Activated CD4-positive, alpha-beta T cell treated with anti-CD3 and anti-CD28 coated beads, Interleukin-2, amount 10 ng/mL, durations not matched to agents 7 days and 5 days (primary cell): ENCODE data around the gene RECQL5. TPM values are rescaled to one million over a fixed set of nuclear protein-coding genes. Genes with fewer than 3 reads are reported as not detected.

ENCODE experiments used
- CTCF ChIA-PET: fragments of 350-600 bp; sonication (Branson Sonifier 250); formaldehyde crosslinking; loops from one replicate; lab custom pipeline; 2021; ENCODE audit warnings: antibody characterized with exemption; lab: Charles Lee
- POLR2A ChIA-PET: fragments of 350-600 bp; sonication (Branson Sonifier 250); formaldehyde crosslinking; loops from one replicate; lab custom pipeline; 2021; ENCODE audit warnings: antibody characterized with exemption; lab: Charles Lee
- DNase-seq: peaks from one replicate; pipeline ENCODE4 v3.0.0-alpha.2; 2020
- H3K27ac Mint-ChIP-seq: one replicate; pipeline ENCODE4 v1.8.0; 2021; ENCODE audit warnings: mild to moderate bottlenecking, moderate library complexity, mixed read lengths
- H3K27me3 Mint-ChIP-seq: one replicate; pipeline ENCODE4 v1.8.0; 2021; ENCODE audit warnings: mixed read lengths
- H3K36me3 Mint-ChIP-seq: one replicate; pipeline ENCODE4 v1.8.0; 2021; ENCODE audit warnings: low read depth, mixed read lengths
- H3K4me1 Mint-ChIP-seq: one replicate; pipeline ENCODE4 v1.8.0; 2021; ENCODE audit warnings: mixed read lengths
- H3K4me3 Mint-ChIP-seq: one replicate; pipeline ENCODE4 v1.8.0; 2021; ENCODE audit warnings: mild to moderate bottlenecking, moderate library complexity, mixed read lengths
- H3K9me3 Mint-ChIP-seq: one replicate; pipeline ENCODE4 v1.8.0; 2021; ENCODE audit warnings: mixed read lengths
- total RNA-seq, 2 experiments: library from RNA; stranded (reverse); gene quantifications; one replicate each; pipeline ENCODE4 v1.2.3, GENCODE V29; 2021

The RECQL5 gene
- total RNA-seq, 2 experiments from 2014 or later, result 44.7 to 47.1 TPM

DNA sequence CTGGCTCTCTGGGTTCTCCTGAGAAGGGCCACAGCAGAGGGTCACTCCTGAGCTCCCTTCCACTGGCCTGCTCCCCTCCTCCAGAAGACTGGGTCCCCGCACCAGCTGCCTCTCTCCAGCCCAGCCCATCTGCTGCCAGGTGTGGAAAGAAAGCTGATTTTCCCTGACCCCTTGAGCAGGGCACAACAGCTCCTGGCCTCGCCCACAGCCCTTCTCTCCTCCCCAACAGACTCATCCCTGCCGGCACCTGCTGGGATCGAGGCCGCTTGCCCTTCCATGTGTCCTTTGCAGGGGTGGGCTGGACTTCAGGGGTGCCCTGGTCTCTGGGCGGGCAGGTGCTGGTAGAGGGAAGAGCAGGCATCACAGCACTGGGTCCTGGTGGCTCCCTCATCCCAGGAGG, 38.5 kb downstream of the RECQL5 start:
- H3K27ac Mint-ChIP-seq, result no peak overlapping the region
- DNase-seq, result no peak
- no peaks in the 10 kb centered on the region for H3K9me3 Mint-ChIP-seq
- H3K4me3 Mint-ChIP-seq, result no peak overlapping the region
- POLR2A ChIA-PET, result no interaction called here
- CTCF ChIA-PET, result interaction anchor here (3.3 to 7.6 kb wide), 2 partner anchors 120 to 125 kb away, joined by 17 to 82 read pairs; no protein-coding TSS in a partner anchor
- H3K4me1 Mint-ChIP-seq, result no peaks in the 10 kb centered on the region
- H3K27me3 Mint-ChIP-seq, result no peaks in the 10 kb centered on the region
- H3K36me3 Mint-ChIP-seq, result no peaks in the 10 kb centered on the region

DNA sequence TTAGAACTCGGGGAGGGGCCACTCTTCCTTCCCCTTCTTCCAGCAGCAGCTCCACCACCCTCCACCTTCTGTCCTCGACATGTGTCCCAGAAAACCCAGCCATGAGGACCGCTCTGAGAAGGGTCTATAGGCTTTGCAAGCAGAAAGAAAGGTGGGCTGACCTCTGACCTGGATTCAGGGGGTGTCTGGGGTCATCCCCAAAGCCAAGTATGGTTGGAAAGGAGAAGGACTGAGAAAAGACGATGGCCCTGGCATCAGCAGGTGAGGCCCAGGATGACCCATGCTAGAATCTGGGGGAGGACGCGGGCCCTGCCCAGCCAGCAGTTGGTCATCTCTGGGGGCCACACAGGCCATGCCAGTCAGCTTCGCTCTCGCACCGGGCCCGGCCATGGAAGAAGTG, 39.9 kb downstream of the RECQL5 start:
- Mint-ChIP-seq H3K9me3 (no peaks in the 10 kb centered on the region), H3K36me3 (no peaks in the 10 kb centered on the region), H3K4me1 (no peaks in the 10 kb centered on the region), H3K4me3 (no peak overlapping the region), H3K27me3 (no peaks in the 10 kb centered on the region), H3K27ac (no peak overlapping the region)
- CTCF ChIA-PET, result interaction anchor here (0.6 to 1.1 kb wide), 3 partner anchors 22 to 127 kb away, joined by 3 read pairs; no protein-coding TSS in a partner anchor
- DNase-seq, result no peak
- POLR2A ChIA-PET, result no interaction called here

DNA sequence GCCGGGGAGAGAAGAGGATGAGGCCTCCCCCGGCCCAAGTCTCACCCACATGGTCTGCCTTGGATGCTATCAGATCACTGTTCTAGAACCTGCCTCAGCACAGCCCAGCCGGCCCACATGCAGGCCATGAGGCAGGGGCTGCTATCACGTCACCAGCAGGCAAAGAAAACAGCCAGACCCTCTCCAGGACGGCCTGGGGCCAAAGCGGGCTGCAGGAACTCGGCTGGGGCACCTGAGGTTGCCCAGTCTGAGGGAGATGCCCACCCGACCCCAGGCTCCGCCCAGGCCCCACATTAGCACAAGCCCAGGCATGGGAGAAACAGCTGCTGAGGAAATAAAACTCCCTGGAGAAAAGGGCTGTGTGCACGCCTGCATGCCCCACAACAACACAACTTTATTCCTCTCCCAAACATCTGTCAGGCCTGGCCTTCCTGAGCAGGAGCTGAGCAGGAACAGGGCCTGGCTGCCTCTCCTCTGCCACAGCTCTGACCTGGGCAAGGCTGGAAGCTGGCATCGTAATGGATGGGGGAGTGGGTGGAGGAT, 40.4 kb downstream of the RECQL5 start:
- Mint-ChIP-seq H3K27ac (no peak overlapping the region), H3K36me3 (no peaks in the 10 kb centered on the region)
- POLR2A ChIA-PET, result no interaction called here

DNA sequence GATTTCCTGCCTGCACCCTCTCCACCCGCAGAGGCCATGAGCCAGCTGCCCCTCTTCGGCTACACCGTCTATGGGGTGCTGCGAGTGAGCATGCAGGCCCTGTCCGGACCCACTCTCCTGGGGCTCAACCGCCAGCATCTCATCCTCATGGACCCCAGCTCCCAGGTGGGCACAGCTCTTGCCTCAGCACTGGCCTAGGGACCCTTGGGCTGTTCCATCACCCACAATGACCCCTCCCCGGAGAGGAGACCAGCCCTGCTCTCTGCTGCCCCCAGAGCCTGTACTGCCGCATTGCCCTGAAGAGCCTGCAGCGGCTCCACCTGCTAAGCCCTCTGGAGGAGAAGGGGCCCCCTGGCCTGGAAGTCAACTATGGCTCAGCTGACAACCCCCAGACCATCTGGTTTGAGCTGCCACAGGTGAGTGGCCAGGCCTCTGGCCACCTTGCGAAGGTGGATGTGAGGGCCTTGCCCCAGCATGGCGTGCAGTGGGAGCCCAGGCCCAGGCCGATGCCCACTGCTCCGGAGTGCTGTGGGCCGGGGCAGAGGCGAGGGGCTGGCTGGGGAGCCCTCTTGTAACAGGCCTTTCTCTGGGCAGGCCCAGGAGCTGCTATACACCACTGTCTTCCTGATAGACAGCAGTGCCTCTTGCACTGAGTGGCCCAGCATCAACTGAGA, 41.0 kb downstream of the RECQL5 start:
- POLR2A ChIA-PET, result no interaction called here
- DNase-seq, result peak; percentile 33
- CTCF ChIA-PET, result interaction anchor here (0.6 to 2.2 kb wide), 10 partner anchors 11 to 289 kb away, joined by 3 to 9 read pairs (median 3); a partner anchor contains a TSS
- no peaks in the 10 kb centered on the region for H3K27me3 Mint-ChIP-seq
- H3K27ac Mint-ChIP-seq, result no peak overlapping the region
- no peaks in the 10 kb centered on the region for H3K36me3 Mint-ChIP-seq
- H3K9me3 Mint-ChIP-seq, result no peaks in the 10 kb centered on the region
- H3K4me3 Mint-ChIP-seq, result no peak overlapping the region
- no peaks in the 10 kb centered on the region for H3K4me1 Mint-ChIP-seq

More for the DNA sequence above, 40.4 kb downstream of the RECQL5 start:
- Mint-ChIP-seq H3K4me1 (no peaks in the 10 kb centered on the region), H3K27me3 (no peaks in the 10 kb centered on the region), H3K4me3 (no peak overlapping the region), H3K9me3 (no peaks in the 10 kb centered on the region)
- DNase-seq, result no peak
- CTCF ChIA-PET, result interaction anchor here (0.7 to 1.8 kb wide), 4 partner anchors 27 to 127 kb away, joined by 3 to 9 read pairs (median 3); no protein-coding TSS in a partner anchor

DNA sequence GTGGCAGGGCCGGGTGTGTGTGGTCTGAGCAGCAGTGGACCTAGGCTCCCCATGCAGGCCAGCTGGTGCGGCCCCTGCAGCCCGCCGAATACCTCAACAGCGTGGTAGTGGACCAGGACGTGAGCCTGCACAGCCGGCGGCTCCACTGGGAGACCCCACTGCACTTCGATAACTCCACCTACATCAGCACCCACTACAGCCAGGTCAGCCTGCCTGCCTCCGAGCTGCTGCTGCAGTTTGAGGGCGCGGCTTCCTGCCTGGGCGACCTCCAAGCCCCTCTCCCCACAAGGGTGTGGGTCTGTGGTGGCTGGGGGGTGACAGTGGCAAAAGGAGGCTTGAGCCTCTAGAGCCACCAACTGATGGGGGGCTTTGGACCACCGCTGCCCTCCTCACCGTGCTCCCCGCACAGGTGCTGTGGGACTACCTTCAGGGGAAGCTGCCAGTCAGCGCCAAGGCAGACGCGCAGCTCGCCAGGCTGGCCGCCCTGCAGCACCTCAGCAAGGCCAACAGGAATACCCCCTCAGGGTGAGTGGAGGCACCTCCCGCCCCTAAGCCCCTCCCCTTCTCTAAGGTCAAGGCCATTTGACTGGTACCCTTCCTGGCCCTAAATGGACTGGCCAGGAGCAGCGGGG, 42.1 kb downstream of the RECQL5 start:
- POLR2A ChIA-PET, result no interaction called here
- no peaks in the 10 kb centered on the region for H3K9me3 Mint-ChIP-seq
- DNase-seq, result no peak
- H3K4me1 Mint-ChIP-seq, result no peaks in the 10 kb centered on the region
- no peaks in the 10 kb centered on the region for H3K27me3 Mint-ChIP-seq
- CTCF ChIA-PET, result interaction anchor here (0.9 to 2.2 kb wide), 7 partner anchors 10 to 129 kb away, joined by 3 to 9 read pairs (median 3); a partner anchor contains a TSS
- no peak overlapping the region for H3K27ac Mint-ChIP-seq
- no peak overlapping the region for H3K4me3 Mint-ChIP-seq
- H3K36me3 Mint-ChIP-seq, result no peaks in the 10 kb centered on the region

DNA sequence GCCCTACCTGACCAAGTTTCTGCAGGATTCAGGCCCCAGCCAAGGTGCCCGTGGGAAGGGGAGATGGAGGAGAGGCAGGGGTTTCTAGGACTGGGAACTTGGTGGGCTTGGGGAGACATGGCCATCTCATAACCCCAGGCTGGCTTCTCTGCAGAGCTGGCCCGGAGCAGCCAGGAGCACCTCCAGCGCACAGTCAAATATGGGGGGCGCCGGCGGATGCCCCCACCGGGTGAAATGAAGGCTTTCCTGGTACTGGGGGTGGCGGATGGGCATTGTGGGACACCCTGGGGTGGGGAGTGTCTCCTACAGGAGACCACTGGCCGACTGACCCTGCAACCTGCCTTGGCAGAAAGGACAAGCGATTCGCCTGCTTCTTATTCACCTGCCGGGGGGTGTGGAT, 42.9 kb downstream of the RECQL5 start:
- Mint-ChIP-seq H3K36me3 (no peaks in the 10 kb centered on the region), H3K27ac (no peak overlapping the region), H3K27me3 (no peaks in the 10 kb centered on the region), H3K4me3 (no peak overlapping the region), H3K4me1 (no peaks in the 10 kb centered on the region), H3K9me3 (no peaks in the 10 kb centered on the region)
- CTCF ChIA-PET, result interaction anchor here (1.5 to 2.2 kb wide), 3 partner anchors 10 to 126 kb away, joined by 3 to 9 read pairs (median 4); no protein-coding TSS in a partner anchor
- POLR2A ChIA-PET, result no interaction called here
- no peak for DNase-seq

DNA sequence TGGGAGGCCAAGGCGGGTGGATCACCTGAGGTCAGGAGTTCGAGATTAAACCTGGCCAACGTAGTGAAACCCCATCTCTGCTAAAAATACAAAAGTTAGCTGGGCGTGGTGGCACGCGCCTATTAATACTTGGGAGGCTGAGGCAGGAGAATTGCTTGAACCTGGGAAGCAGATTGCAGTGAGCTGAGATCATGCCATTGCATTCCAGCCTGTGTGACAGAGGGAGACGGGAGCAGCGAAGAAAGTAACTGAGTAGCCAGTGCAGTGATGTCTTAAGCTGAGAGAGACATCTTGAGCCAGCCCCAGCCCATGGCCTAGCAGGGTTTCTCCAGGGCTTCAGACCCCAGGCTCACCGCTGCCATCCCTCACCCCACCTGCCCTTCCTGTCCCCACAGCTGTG, 43.6 kb downstream of the RECQL5 start:
- no peak for DNase-seq
- Mint-ChIP-seq H3K4me3 (no peak overlapping the region), H3K36me3 (no peaks in the 10 kb centered on the region), H3K27ac (no peak overlapping the region), H3K4me1 (no peaks in the 10 kb centered on the region), H3K9me3 (no peaks in the 10 kb centered on the region), H3K27me3 (no peaks in the 10 kb centered on the region)
- POLR2A ChIA-PET, result no interaction called here
- CTCF ChIA-PET, result interaction anchor here (1.5 kb wide), 1 partner anchor 9 kb away, joined by 4 read pairs; no protein-coding TSS in a partner anchor

DNA sequence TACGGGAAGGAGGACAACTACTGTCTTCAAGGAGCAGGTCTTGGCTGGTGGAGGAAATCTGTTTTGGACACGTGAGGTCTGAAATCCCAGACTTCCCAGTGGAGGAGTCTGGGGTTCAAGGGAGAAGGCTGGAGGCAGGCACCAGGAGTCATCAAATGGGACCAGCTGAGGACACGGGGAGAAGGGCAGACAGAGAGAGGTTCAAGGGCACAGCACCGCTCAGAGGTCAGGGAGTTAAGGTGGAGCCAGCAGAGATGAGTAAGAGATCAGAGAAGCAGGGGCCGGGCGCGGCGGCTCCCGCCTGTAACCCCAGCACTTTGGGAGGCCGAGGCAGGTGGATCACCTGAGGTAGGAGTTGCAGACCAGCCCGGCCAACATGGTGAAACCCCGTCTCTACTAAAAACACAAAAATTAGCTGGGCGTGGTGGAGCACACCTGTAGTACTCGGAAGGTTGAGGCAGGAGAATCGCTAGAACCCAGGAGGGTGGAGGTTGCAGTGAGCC, 44.1 kb downstream of the RECQL5 start:
- H3K36me3 Mint-ChIP-seq, result no peaks in the 10 kb centered on the region
- POLR2A ChIA-PET, result no interaction called here
- H3K27me3 Mint-ChIP-seq, result no peaks in the 10 kb centered on the region
- CTCF ChIA-PET, result no interaction called here
- H3K27ac Mint-ChIP-seq, result no peak overlapping the region
- no peaks in the 10 kb centered on the region for H3K9me3 Mint-ChIP-seq
- no peak for DNase-seq
- no peaks in the 10 kb centered on the region for H3K4me1 Mint-ChIP-seq
- H3K4me3 Mint-ChIP-seq, result no peak overlapping the region

DNA sequence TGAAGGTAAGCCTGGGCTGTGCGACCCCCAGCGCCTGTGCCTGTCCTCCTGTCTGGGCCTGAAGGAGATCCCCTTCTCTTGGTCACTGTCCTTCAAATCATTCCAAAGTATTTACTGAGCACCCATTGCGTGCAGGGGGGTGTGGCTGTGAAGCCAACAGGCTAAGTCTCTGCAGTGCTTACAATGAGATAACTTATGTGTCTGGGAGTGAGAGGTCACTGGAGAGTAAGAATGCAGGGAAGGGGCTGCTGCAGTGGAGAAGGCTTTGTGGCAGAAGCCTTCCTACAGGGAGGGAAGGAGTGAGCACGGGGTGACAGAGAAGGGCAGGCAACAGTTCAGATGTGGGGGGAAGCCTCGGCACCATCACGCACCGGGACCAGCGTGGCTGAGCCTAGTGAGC, 44.9 kb downstream of the RECQL5 start:
- DNase-seq, result no peak
- Mint-ChIP-seq H3K4me3 (no peak overlapping the region), H3K36me3 (no peaks in the 10 kb centered on the region), H3K27me3 (no peaks in the 10 kb centered on the region), H3K9me3 (no peaks in the 10 kb centered on the region), H3K4me1 (no peaks in the 10 kb centered on the region), H3K27ac (no peak overlapping the region)
- CTCF ChIA-PET, result interaction anchor here (1.0 to 3.4 kb wide), 4 partner anchors 11 to 128 kb away, joined by 3 to 18 read pairs (median 7); partner anchors contain the start of gene SMIM5
- POLR2A ChIA-PET, result no interaction called here

DNA sequence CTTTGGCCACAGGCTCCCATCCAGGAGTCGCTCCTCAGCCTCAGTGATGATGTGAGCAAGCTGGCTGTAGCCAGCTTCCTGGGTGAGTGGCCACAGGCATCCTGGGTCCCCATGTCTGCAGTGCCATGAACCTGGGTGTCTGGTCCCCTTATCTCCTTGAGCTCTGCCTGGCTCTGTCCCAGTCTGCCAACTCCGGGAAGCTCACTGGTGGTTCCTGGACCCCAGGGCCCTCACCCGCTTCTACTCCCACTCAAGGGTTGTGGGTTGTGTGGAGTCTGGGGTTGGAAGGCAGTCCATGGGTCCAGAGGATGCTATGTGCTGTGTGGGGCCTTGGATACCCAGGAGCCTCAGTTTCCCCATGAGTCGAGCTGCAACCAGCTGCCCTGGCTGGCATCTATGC, 45.5 kb downstream of the RECQL5 start:
- Mint-ChIP-seq H3K27ac (no peak overlapping the region), H3K27me3 (no peaks in the 10 kb centered on the region), H3K36me3 (no peaks in the 10 kb centered on the region), H3K9me3 (no peaks in the 10 kb centered on the region), H3K4me3 (no peak overlapping the region), H3K4me1 (no peaks in the 10 kb centered on the region)
- POLR2A ChIA-PET, result no interaction called here
- DNase-seq, result no peak
- CTCF ChIA-PET, result interaction anchor here (1.0 to 3.4 kb wide), 7 partner anchors 9 to 131 kb away, joined by 3 to 18 read pairs (median 6); partner anchors contain the start of gene SMIM5

DNA sequence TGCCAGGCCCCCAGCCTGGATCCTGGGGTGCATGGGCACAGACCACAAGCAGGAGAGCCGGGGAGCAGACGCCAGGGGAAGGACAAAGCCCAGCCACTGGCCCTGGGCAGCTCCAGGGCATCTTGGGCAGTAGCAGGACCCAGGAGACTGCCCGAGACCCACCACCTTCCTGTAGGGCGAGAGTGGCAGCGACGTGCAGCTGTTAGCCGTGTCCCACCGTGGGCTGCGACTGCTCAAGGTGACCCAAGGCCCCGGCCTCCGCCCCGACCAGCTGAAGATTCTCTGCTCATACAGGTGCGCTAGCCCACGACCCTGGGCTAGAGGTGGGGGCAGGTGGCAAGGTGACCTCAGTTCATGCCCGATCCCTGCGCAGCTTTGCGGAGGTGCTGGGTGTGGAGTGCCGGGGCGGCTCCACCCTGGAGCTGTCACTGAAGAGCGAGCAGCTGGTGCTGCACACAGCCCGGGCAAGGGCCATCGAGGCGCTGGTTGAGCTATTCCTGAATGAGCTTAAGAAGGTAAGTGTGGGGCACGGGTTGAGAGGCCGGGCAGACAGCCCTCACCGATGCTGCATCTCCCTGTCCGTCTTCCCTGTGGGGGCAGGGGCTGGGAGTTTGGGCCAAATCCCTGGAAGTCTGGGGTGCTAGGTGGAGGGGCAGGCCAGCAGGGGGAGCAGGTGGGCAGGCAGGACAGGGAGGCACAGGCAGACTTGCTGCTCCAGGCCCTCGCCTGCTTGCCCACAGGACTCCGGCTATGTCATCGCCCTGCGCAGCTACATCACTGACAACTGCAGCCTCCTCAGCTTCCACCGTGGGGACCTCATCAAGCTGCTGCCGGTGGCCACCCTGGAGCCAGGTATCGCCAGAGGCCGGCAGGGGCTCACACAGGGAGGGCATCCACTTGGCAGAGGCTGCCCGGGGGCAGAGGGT, 47.2 kb downstream of the RECQL5 start:
- H3K4me3 Mint-ChIP-seq, result no peak overlapping the region
- POLR2A ChIA-PET, result no interaction called here
- no peaks in the 10 kb centered on the region for H3K27me3 Mint-ChIP-seq
- H3K27ac Mint-ChIP-seq, result peak overlapping the region; percentile 71
- H3K36me3 Mint-ChIP-seq, result no peaks in the 10 kb centered on the region
- no peaks in the 10 kb centered on the region for H3K9me3 Mint-ChIP-seq
- no peaks in the 10 kb centered on the region for H3K4me1 Mint-ChIP-seq
- DNase-seq, result peak; percentile 35
- CTCF ChIA-PET, result interaction anchor here (0.6 to 3.4 kb wide), 10 partner anchors 10 to 243 kb away, joined by 3 to 18 read pairs (median 3); partner anchors contain the start of gene SMIM5

DNA sequence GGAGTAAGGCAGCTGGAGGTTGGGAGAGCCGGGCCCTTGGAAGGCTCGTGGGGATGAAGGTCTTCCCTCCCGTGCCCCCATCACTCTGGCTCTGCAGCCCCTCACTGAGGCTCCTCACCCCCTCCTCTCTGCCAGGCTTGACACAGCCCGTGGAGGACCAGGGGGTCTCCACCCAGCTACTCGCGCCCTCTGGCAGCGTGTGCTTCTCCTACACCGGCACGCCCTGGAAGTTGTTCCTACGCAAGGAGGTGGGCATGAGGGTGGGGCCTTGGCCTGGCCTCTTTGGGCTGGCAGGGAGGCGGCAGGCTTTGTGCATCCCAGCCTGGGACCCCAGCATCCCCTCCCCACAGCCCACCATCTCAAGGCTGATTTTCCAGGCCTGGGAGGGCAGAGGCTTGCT, 49.3 kb downstream of the RECQL5 start:
- Mint-ChIP-seq H3K27me3 (no peaks in the 10 kb centered on the region), H3K4me1 (no peaks in the 10 kb centered on the region), H3K4me3 (no peak overlapping the region), H3K27ac (no peak overlapping the region), H3K9me3 (no peaks in the 10 kb centered on the region), H3K36me3 (no peaks in the 10 kb centered on the region)
- no peak for DNase-seq
- ChIA-PET CTCF (interaction anchor here (1.3 to 2.7 kb wide), 5 partner anchors 16 to 136 kb away, joined by 3 to 9 read pairs (median 6); partner anchors contain the start of genes SMIM5 and TSEN54), POLR2A (no interaction called here)
